SK-N-SH (cell line): ENCODE measurements around the gene ALB. TPM values are rescaled to one million over a fixed set of nuclear protein-coding genes. Genes with fewer than 3 reads are reported as not detected.

Experiments used
- CTCF ChIA-PET: fragments of 300-600, 350-600 bp; formaldehyde crosslinking; extraction: SDS; loops from one replicate; lab custom pipeline; 2021; lab: Yijun Ruan, JAX
- POLR2A ChIA-PET: fragments of 350-600 bp; sonication (Branson Sonifier 250); formaldehyde crosslinking; extraction: SDS; loops from one replicate; lab custom pipeline; 2020; ENCODE audit warnings: antibody characterized with exemption, inconsistent platforms; lab: Yijun Ruan, JAX
- DNase-seq: peaks from one replicate; pipeline ENCODE4 v3.0.0; 2012
- H2AFZ ChIP-seq: fragments of 200-600 bp; sonication (generic); 2 replicates; pipeline ENCODE4 v1.8.1; 2016; ENCODE audit warnings: antibody characterized with exemption, mild to moderate bottlenecking, low read depth
- H3F3A ChIP-seq: fragments of 200-600 bp; sonication (generic); replicated peaks from 2 replicates; pipeline ENCODE3; 2016; ENCODE audit warnings: antibody characterized with exemption, mild to moderate bottlenecking; ENCODE audit not compliant: insufficient read depth
- H3K27ac ChIP-seq, 2 experiments: fragments of 200-500 bp in 1 of 2; fragments of 200-600 bp in 1 of 2; sonication (Bioruptor generic) in 1 of 2; sonication (generic), shearing (Covaris generic) in 1 of 2; 2 replicates each; pipeline versions ENCODE4 v1.5.1 to v1.6.1; 2014 to 2016; ENCODE audit warnings: low read depth in 2 of 2, inconsistent platforms in 1 of 2, low read length in 1 of 2, mild to moderate bottlenecking in 1 of 2, mixed read lengths in 1 of 2
- H3K27me3 ChIP-seq: fragments of 200-600 bp; sonication (generic), shearing (Covaris generic); 2 replicates; pipeline ENCODE4 v1.6.1; 2016; ENCODE audit warnings: mixed run types; ENCODE audit not compliant: insufficient read depth
- H3K36me3 ChIP-seq, 2 experiments: fragments of 200-500 bp in 1 of 2; fragments of 200-600 bp in 1 of 2; sonication (Bioruptor generic) in 1 of 2; sonication (generic) in 1 of 2; replicated peaks in 1 of 2; 2 replicates each; pipeline versions ENCODE3 to v1.5.1; 2014 to 2016; ENCODE audit warnings: low read length in 1 of 2, mild to moderate bottlenecking in 1 of 2; ENCODE audit not compliant: insufficient read depth in 2 of 2, control insufficient read depth in 1 of 2
- H3K4me1 ChIP-seq, 2 experiments: fragments of 200-500 bp in 1 of 2; fragments of 200-600 bp in 1 of 2; sonication (Bioruptor generic) in 1 of 2; sonication (generic), shearing (Covaris generic) in 1 of 2; 2 replicates each; pipeline versions ENCODE4 v1.5.1 to v1.6.1; 2014 to 2016; ENCODE audit warnings: low read depth in 1 of 2, low read length in 1 of 2, mixed run types in 1 of 2; ENCODE audit not compliant: insufficient read depth in 2 of 2, control insufficient read depth in 1 of 2
- H3K4me2 ChIP-seq: fragments of 200-600 bp; sonication (generic), shearing (Covaris generic); 2 replicates; pipeline ENCODE4 v1.6.1; 2017; ENCODE audit warnings: mixed run types
- H3K4me3 ChIP-seq, 2 experiments: fragments of 200-500 bp in 1 of 2; fragments of 200-600 bp in 1 of 2; sonication (Bioruptor generic) in 1 of 2; sonication (generic), shearing (Covaris generic) in 1 of 2; 2 replicates each; pipeline versions ENCODE4 v1.5.1 to v1.8.1; 2014 to 2016; ENCODE audit warnings: low read depth in 2 of 2, inconsistent platforms in 1 of 2, low read length in 1 of 2, mild to moderate bottlenecking in 1 of 2, mixed read lengths in 1 of 2, moderate library complexity in 1 of 2
- H3K79me2 ChIP-seq: fragments of 200-600 bp; sonication (generic); 2 replicates; pipeline ENCODE4 v1.8.1; 2017; ENCODE audit warnings: mild to moderate bottlenecking; ENCODE audit not compliant: insufficient read depth
- H3K9ac ChIP-seq: fragments of 200-600 bp; sonication (generic); 2 replicates; pipeline ENCODE4 v1.6.1; 2017; ENCODE audit warnings: mixed run types
- H3K9me2 ChIP-seq: fragments of 200-600 bp; sonication (generic); 2 replicates; pipeline ENCODE4 v1.6.1; 2017; ENCODE audit warnings: mixed run types
- H3K9me3 ChIP-seq: fragments of 200-600 bp; sonication (generic); 2 replicates; pipeline ENCODE4 v1.6.1; 2017; ENCODE audit warnings: mixed run types, mild to moderate bottlenecking, moderate library complexity
- H4K20me1 ChIP-seq: fragments of 200-600 bp; sonication (generic); 2 replicates; pipeline ENCODE4 v1.6.1; 2017; ENCODE audit warnings: mild to moderate bottlenecking, mixed run types; ENCODE audit not compliant: insufficient read depth
- ELF1 ChIP-seq: IDR thresholded peaks from 2 replicates; pipeline ENCODE4 v1.4.0; 2012
- FOSL2 ChIP-seq: IDR thresholded peaks from 2 replicates; pipeline ENCODE4 v1.4.0; 2012; ENCODE audit warnings: low read depth, mild to moderate bottlenecking, moderate library complexity, borderline replicate concordance
- JUND ChIP-seq: IDR thresholded peaks from 2 replicates; pipeline ENCODE4 v1.4.0; 2012
- MAX ChIP-seq: IDR thresholded peaks from 2 replicates; pipeline ENCODE4 v1.4.0; 2012; ENCODE audit warnings: low read depth
- NFIC ChIP-seq: IDR thresholded peaks from 2 replicates; pipeline ENCODE4 v1.4.0; 2012; ENCODE audit warnings: borderline replicate concordance
- NRF1 ChIP-seq: IDR thresholded peaks from 2 replicates; pipeline ENCODE4 v1.6.1; 2012; ENCODE audit warnings: low read depth, mild to moderate bottlenecking, low read length
- POLR2AphosphoS5 ChIP-seq: IDR thresholded peaks from 2 replicates; pipeline ENCODE4 v1.6.1; 2012; ENCODE audit warnings: low read depth, low read length
- RXRA ChIP-seq: IDR thresholded peaks from 2 replicates; pipeline ENCODE4 v1.4.0; 2012; ENCODE audit warnings: low read depth, mild to moderate bottlenecking, borderline replicate concordance
- SIN3A ChIP-seq: IDR thresholded peaks from 2 replicates; pipeline ENCODE4 v1.6.1; 2012; ENCODE audit warnings: low read depth, mild to moderate bottlenecking, low read length, moderate library complexity, borderline replicate concordance
- TEAD4 ChIP-seq: IDR thresholded peaks from 2 replicates; pipeline ENCODE4 v1.4.0; 2012; ENCODE audit warnings: mild to moderate bottlenecking, borderline replicate concordance; ENCODE audit not compliant: insufficient read depth
- YY1 ChIP-seq: IDR thresholded peaks from 2 replicates; pipeline ENCODE4 v1.4.0; 2012; ENCODE audit warnings: low read depth, mild to moderate bottlenecking
- ZBTB33 ChIP-seq: IDR thresholded peaks from 2 replicates; pipeline ENCODE4 v1.4.0; 2012; ENCODE audit warnings: low read depth, borderline replicate concordance
- WGBS: methylation state at CpG from one replicate; pipeline ENCODE4 v1.1.6; 2017; ENCODE audit warnings: low lambda C conversion rate; 5-methylcytosine and 5-hydroxymethylcytosine counted together
- polyA plus RNA-seq, 3 experiments: library from polyadenylated mRNA; depleted of rRNA; stranded (reverse); fragments of >200 nt; gene quantifications; 2 replicates each; pipeline ENCODE4 v1.2.3, GENCODE V29; 2012
- TF ChIP-seq, protein P1 (sequence below): fragments of 150-350 bp; IDR thresholded peaks from 2 replicates; pipeline ENCODE4 v1.6.1; 2017; ENCODE audit warnings: antibody characterized with exemption, low read length, low read depth, borderline replicate concordance
- TF ChIP-seq, protein P2 (sequence below): fragments of 200-600 bp; sonication (generic); IDR thresholded peaks from 2 replicates; pipeline ENCODE4 v1.6.1; 2017; ENCODE audit warnings: antibody characterized with exemption, mild to moderate bottlenecking, moderate library complexity
- TF ChIP-seq, protein P3 (sequence below): IDR thresholded peaks from 2 replicates; pipeline ENCODE4; 2012

ALB gene
- polyA plus RNA-seq, 1 of the 3 experiments (the other 2 are of a cell fraction) = not detected

GRCh38 chr4:73376251-73376650 is 27.8 kb upstream of the ALB start (continued):
- TF ChIP-seq, protein P1, sequence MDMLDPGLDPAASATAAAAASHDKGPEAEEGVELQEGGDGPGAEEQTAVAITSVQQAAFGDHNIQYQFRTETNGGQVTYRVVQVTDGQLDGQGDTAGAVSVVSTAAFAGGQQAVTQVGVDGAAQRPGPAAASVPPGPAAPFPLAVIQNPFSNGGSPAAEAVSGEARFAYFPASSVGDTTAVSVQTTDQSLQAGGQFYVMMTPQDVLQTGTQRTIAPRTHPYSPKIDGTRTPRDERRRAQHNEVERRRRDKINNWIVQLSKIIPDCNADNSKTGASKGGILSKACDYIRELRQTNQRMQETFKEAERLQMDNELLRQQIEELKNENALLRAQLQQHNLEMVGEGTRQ = no peak

- Histone ChIP-seq H3K4me1 (no peaks in the 10 kb centered on the region), H3K9me3 (no peaks in the 10 kb centered on the region), H3K27me3 (no peaks in the 10 kb centered on the region; the same call in 1 of the 2 replicates), H3K4me3 (no peak overlapping the region; a peak in 1 of 4 replicates), H3K4me2 (no peak overlapping the region), H3K9me2 (no peaks in the 10 kb centered on the region), H2AFZ (no peak overlapping the region), H3K27ac (no peak overlapping the region)
- POLR2A ChIA-PET = no interaction called here
- no peak for TF ChIP-seq JUND
- no peak for TF ChIP-seq SIN3A
- TF ChIP-seq, protein P2, sequence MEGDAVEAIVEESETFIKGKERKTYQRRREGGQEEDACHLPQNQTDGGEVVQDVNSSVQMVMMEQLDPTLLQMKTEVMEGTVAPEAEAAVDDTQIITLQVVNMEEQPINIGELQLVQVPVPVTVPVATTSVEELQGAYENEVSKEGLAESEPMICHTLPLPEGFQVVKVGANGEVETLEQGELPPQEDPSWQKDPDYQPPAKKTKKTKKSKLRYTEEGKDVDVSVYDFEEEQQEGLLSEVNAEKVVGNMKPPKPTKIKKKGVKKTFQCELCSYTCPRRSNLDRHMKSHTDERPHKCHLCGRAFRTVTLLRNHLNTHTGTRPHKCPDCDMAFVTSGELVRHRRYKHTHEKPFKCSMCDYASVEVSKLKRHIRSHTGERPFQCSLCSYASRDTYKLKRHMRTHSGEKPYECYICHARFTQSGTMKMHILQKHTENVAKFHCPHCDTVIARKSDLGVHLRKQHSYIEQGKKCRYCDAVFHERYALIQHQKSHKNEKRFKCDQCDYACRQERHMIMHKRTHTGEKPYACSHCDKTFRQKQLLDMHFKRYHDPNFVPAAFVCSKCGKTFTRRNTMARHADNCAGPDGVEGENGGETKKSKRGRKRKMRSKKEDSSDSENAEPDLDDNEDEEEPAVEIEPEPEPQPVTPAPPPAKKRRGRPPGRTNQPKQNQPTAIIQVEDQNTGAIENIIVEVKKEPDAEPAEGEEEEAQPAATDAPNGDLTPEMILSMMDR = no peak
- no peak for TF ChIP-seq YY1
- no peak for TF ChIP-seq FOSL2
- TF ChIP-seq NRF1 = no peak
- TF ChIP-seq TEAD4 = no peak
- TF ChIP-seq NFIC = no peak
- TF ChIP-seq ZBTB33 = no peak
- no peak for TF ChIP-seq POLR2AphosphoS5
- TF ChIP-seq ELF1 = no peak
- no peak for TF ChIP-seq MAX
- no peak for TF ChIP-seq RXRA
- TF ChIP-seq, protein P3, sequence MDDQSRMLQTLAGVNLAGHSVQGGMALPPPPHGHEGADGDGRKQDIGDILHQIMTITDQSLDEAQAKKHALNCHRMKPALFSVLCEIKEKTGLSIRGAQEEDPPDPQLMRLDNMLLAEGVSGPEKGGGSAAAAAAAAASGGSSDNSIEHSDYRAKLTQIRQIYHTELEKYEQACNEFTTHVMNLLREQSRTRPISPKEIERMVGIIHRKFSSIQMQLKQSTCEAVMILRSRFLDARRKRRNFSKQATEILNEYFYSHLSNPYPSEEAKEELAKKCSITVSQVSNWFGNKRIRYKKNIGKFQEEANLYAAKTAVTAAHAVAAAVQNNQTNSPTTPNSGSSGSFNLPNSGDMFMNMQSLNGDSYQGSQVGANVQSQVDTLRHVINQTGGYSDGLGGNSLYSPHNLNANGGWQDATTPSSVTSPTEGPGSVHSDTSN = no peak
- TF ChIP-seq, all 33 proteins: peak for 0
- H3K79me2 ChIP-seq = no peaks in the 10 kb centered on the region
- no peaks in the 10 kb centered on the region for H3F3A ChIP-seq
- CTCF ChIA-PET = no interaction called here
- no peak overlapping the region for H3K9ac ChIP-seq
- no peaks in the 10 kb centered on the region for H4K20me1 ChIP-seq
- H3K36me3 ChIP-seq = no peaks in the 10 kb centered on the region
- DNase-seq = no peak
- WGBS = 5% methylated on average over 4 of the region's 4 CpGs
Measured at GRCh38 chr4:73376976-73377375, 27.1 kb upstream of the ALB start.
